Hypothalamus (tissue), 51 donors: ENCODE measurements around the gene MTERF4.
"Not testable (repeated sequence)": the region's sequence is repeated elsewhere in the genome, so short reads cannot be mapped to it uniquely, and the experiment has no call there.

Experiments
- DNase-seq, 51 donors: peaks; one replicate each; lab custom pipeline; 2025; lab: John Stamatoyannopoulos, UW

Gene MTERF4

DNA sequence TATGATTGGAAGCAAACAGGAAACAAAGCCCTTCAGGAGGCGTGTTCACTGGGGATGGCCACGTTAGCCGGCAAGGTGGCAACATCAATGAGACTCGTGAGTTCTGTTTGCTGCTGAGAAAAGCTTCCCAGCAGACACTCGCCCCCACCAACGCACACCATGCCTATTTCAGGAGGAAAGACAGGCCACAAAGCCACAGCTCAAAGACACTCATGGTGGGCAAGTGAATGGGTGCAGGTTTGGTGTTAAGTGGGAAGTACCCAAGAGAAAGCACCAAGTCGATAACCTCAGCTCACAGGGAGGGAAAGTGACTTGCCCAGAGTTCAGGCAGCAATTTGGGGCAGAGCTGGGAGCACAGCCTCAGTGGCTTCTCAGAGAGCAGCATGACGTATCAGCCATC lies 10.5 kb upstream of the MTERF4 start:
- DNase-seq, result no peak

DNA sequence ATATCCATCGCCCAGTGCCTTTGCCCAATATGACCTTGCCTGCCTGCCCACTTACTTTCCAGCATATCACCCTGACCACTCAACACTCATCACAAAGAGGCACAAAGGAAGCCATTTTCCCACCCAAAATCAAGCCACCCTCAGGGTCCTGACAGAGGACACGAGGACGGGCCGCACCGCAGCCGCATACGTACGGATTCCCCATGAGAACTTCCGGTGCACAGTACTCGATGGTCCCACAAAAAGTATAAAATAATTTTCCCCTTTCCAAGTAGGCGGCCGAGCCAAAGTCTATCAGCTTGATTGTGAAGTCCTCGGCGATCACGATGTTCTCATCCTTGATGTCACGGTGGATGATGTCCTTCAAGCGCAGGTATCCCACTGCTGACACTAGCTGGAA lies 10.0 kb upstream of the MTERF4 start:
- DNase-seq, result no peak

DNA sequence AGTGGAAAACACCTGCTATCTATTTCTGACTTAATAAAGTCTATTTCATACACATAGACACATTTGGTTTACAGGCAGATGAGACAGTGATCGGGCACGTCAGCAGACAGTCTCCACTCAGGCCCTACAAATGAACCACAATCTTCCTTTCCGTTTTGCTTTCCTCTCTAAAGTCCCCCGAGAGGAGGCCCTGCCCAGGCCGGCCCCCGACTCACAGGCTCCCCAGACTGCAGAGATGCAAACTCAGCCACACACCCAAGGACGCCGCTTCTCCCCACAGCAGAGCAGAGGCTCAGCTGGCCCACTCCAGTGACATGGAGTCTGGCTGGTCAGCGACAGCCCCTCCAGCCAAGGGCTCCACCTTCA lies 9.3 kb upstream of the MTERF4 start:
- no peak for DNase-seq

DNA sequence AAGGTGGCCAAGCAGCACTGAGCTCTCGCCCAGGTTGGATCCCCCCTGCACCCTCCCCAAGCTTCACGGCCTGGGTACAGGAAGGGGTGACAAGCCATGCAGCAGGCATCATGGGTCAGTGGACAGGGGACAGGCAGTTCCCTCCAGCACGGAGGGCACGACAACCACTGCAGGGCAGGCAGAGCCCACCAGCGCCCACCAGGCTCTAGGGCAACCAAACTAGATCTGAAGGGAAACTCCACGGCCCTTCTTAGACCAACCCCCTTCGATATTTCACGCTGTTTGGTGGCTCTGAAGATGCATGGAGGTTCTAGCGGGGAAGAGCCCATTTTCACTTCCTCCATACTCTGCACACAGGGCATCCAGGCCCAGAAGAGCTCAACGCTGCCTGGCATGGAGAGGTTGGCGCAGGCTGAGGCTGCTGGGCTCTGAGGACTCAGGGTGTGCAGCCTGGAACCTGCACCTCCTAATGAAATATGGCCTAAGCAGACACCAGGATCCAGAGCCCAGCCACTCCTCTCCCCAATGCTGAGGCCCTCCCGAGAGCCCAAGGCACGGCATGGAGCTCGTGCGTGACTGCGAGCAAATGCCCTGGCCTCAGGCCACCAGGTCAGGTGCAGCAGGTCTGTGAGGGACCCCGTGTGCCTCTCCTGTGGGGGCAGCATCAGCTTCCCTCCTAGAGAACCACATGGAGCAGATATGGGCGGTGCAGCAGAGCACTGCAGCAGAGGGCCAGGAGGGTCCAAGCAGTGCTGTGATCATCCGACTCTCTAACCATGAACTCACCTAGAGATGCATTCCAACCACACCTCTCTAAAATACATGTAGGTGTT lies 8.7 kb upstream of the MTERF4 start:
- no peak for DNase-seq

DNA sequence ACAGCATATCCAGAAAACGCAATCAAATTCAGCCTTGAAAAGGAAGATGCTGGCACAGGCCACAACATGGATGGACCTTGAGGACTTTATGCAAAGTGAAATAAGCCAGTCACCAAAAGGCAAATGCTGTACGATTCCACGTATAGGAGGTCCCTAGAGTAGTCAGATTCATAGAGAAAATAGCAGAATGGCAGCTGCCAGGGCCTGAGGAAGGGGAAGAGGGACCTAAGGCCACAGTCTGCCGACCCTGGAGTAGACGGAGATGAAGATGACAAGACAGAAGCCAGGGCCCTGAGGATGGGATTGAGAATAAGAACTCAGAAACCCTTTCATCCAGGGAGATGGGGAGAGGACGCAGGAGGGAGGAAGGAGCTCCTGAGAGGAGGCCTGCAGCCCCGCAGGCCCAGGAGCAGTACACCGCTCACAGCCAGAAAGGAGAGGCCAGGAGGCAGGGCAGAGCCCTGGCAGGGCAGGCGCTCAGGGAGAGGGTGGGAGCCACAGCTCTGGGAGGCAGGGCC lies 8.1 kb upstream of the MTERF4 start:
- no peak for DNase-seq

DNA sequence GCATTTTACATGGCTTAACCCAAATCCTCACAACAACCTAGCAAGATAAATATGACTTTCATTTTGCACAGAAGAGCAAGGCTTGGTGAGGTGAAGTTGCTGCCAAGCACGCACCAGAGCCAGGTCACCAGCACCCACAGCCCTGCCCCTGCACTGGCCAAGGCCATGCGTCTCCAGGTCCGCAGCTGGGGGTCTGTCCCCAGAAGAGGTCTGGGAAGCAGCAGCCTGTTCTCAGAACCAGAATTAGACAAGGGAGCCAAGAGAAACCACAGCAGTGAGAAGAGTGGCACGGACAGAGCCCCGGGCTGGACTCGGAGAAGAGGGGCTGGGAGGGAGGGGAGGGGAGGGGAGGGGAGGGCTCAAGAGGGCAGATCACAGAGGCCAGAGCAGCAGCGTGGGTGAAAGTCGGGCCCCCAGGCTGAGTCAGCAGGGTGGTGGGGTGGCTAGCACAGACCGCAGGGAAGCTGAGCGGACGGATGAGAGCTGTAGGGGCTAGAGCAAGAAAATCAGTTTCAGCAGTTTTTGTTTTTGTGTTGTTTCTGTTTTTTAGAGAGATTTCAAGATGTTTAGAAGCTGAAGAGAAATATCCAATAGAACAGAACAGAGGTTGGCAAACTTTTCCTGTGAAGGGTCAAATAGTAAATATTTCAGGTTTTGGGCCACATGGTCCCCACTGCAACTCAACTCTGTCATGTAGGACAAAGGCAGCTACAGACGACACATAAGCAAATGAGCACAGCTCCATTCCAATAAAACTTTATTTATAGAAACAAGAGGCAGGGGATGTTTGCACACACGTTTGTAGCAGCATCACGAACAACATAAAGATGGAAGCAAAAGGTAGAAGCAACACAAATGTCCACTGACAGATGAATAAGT lies 7.4 kb upstream of the MTERF4 start:
- DNase-seq, result no peak

DNA sequence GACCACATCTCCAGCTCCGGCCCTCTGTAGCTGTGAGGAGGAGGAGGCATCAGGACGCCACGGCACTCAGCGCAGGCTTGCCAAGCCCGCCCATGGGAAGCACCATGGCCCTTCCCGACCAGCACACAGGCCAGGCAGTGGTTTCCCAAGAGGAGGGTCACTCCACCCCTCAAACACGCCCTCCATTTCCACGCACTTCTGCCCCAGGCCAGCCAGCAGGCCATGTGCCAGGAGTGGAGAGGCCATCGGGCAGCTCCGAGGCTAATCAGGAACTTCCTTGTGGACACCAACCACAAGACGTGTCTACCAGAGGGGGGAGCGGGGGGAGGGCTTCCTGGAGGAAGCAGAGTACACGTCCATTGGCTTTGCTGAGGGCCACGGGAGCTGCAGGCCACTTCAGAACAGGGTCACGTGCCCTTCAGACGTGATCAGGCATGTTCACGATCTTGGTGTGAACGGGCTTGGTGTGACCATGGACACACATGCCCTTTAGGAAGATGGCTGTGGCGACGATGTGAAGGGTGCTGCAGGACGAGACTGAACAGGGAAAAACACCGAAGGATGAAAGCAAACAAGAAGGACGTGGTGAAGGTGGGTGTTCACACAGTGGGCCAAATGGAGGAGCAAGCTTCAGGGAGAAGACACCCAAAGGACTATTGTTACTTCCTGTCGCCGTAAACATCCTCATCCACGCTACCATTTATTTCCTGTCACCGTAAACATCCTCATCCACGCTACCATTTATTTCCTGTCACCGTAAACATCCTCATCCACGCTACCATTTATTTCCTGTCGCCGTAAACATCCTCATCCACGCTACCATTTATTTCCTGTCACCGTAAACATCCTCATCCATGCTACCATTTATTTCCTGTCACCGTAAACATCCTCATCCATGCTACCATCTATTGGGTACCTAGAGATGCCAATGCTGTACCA lies 6.5 kb upstream of the MTERF4 start:
- peak in 1 of 51 donors; percentile 6 for DNase-seq

DNA sequence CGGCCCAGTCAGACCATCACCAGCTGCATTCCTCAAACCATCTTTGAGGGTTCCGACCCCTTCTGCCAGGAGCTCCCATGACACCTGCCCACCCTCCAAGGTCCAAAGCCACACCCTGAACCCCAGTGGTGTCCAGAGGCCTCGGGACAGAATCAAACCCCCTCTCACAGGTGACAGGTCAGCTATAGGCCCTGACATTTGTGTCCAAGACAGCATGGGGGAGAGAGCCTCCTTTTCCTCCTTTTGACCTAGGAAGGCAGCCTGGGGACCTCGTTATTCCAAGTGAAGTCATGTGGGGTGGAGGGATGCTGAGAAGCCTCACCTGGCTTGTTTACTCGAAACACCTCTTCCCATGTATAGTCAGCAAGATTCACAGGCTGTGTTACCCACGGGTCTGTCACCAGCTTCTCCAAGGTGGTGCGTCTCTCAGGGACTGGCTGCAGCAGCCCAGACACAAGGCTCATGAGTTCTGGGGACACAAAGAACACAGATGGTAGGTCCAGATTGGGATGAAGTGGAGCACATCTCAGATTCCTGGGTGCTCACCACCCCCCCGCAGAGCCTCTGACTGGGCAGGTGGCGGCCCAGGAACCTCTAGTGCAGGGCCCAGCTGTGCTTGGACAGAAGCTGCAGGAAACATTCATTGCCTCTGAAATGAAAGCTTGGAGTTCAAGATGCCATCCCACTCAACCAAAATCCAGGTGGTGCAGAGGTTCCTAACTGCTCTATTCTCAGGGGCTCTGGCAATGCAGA lies 5.1 kb upstream of the MTERF4 start:
- DNase-seq, result no peak

DNA sequence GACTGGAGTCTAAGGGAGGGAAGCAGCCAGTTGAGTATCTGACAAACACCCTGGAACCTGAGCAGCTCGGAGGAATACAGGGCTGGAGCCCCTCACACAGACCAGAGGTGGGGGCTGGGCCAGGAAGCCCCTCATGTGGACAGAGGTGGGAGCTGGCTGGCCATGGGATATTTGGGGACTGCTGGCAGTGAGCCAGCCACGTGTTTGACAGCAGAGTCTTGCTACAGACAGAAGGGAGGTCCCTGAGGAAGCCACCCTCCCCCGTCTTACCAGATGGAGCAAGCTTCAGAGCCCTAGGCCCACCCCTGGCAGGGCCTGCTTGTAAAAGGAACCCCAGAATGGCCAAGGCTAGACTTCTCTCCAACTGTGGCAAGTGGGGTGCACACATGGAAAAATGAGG lies 3.6 kb upstream of the MTERF4 start:
- no peak for DNase-seq

DNA sequence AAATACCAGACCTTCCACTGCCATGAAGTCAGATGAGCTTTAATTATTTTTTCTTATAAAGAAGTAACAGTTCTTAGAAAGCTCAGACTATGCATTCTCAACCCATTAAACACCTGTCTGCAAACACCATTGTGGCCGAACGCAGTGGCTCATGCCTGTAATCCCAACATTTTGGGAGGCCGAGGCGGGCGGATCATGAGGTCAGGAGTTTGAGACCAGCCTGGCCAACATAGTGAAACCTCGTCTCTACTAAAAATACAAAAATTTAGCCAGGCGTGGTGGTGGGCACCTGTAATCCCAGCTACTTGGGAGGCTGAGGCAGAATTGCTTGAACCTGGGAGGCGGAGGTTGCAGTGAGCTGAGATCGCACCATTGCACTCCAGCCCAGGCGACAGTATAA lies 2.5 kb upstream of the MTERF4 start:
- not testable (repeated sequence) for DNase-seq

DNA sequence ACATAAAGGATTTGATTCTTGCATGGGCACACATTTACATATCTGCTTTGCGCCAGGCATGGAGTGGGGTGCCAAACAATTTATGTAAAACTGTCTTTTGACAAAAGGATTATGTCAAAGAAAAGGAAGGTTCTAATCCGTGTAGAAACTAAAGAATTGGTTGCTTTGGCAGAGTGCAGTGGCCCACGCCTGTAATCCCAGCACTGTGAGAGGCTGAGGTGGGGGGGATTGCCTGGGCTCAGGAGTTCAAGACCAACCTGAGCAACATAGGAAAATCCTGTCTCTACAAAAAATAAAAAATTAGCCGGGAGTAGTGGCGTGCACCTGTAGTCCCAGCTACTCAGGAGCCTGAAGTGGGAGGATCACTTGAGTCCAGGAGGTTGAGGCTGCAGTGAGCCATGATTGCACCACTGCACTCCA lies 1.1 kb upstream of the MTERF4 start:
- DNase-seq, result no peak

DNA sequence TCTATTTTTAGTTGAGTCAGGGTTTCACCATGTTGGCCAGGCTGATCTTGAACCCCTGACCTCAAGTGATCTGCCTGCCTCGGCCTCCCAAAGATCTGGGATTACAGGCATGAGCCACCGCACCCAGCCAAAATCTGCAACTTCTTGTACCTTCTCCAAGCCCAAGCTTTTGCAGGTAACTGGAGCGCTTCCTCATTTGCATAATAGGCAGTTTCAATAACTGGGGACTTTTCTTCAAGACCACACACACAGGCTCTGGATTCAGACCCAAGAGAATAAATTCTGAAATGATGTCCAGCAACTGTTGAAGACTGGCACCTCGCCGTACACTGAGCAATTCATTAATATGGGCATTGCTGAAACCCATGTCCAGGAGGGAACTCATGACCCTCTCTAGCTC lies 2.8 kb downstream of the MTERF4 start:
- no peak for DNase-seq

DNA sequence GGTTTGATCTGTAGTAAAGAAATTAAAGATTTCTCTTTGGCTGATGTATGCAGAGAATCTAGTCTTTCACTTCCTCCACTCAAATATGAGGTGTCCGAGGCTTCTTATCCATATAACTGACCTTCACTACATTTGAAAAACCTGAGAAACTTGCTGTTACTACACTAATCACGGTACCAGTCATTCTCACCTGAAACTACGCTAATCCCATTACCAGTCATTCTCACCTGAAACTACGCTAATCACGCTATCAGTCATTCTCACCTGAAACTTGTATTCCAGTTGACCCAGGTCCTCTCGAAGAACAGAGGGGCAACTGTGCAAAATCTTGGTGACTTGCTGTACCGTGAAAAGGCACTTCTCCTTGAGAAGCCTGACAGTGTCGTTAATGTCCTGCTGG lies 5.1 kb downstream of the MTERF4 start:
- DNase-seq, result no peak

DNA sequence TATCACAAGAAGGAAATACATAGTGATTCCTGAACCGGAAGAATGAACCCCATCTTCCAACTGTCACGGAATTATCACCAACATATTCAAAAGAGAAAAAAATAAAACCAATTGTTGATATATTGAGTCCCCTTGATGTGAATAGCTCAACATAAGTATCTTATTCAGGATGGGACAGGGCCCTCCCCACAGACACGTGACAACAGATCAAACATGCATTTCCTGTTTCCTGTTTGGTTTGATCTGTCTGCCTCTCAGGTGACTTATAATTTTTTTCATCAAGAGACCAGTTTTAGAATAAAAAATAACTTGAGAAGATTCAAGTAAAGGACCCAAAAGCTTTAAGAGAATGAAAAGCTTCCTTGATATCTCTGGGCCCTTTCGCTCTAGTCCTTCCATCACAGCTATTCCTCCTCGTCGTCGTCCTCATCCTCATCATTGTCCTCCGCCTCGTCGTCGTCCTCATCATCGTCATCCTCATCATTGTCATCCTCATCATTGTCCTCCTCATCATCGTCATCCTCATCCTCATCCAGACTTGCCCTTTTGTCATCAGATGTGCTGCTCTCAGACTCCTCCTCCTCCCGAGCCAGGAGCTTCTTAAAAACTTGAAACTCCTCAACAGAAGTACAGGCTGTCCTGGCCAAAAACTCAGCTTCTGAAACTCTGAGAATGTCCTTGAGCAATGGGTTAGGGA lies 6.3 kb downstream of the MTERF4 start:
- no peak for DNase-seq

DNA sequence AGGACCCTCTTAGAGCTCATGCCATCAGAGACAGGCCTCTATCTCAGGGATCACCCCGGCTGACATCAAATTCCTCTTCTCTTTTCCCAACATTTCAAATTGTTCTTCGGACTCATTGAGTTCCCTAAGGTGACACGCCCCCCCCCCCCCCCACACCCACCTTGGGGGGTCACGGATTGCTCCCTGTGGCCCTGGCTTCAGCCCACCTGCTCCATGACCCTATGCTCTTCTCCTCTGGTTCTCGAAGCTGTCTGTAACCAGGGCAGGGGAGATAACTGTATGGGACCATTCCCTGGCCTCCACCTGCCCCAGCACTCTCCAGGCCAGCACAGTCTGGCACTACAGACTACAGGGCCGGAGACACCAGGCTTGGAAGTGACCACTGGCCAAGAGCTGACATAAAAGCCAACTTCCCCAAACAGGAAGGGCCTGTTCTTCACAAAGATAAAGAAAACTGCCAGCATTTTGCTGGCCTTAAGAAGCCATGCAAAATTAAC lies 7.1 kb downstream of the MTERF4 start:
- DNase-seq, result no peak

DNA sequence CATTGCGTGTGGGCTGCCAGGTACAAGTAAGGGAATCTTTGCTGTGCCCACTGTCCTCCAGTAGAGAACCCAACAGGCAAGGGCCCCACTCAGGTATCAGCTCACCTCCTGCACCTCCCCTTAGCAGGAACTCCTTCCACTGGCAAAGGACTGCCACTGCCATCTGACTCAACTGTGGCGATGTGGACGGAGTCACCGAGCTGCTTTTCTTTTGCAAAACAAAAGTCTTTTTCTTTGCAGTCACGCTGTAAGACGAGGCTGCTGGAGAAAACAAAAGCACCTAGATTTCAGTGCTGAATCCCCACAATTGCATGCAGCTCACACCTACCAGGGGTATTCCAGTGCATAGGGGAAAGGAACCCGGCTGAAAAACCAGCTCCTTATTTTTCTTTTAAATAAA lies 7.9 kb downstream of the MTERF4 start:
- no peak for DNase-seq

DNA sequence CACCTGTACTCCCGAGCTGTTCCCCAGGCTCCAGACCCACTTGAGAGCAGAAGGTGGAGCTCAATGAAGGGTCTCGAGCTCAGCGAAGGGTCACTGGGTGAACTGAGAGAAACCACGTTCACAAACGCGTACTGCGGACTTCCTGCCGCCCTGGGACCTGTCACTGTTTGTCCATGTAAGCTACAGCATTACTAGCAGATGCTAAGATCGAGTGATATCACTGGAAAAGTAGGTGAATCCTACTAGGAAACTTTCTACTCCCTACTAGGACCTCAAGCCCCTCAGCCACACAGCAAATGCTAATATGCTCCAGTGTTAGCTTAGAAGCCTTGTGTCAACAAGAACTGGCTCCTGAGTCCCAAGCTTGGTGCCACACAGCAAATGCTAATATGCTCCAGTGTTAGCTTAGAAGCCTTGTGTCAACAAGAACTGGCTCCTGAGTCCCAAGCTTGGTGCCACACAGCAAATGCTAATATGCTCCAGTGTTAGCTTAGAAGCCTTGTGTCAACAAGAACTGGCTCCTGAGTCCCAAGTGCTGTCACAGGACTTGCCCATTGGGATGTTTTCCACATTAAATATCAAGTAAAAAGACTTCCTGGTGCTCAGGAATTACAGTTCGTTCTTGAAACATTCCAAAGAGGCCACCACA lies 8.8 kb downstream of the MTERF4 start:
- DNase-seq, result not testable (repeated sequence)

DNA sequence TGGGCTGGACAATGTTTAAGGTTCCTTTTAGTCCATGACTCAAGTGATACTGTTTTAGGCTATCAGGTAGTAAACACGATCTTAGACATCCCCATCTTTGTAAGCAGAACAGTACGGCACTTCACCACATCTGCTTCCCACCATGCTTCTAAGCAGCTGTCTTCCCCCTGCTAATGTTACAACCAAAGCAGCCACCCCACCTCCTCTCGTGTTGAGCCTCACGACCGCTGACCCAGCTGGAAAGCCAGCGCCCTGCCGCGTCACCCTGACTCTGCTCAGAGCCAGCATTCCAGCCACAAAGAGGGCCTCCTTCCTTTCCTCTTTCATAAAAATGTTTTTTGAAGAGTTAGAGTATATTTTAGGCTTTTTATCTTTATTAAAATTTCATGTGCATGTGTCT lies 9.4 kb downstream of the MTERF4 start:
- peak in 1 of 51 donors; percentile 7 for DNase-seq
